ENCODE results near the gene ELK4.

ELK4 gene

DNA sequence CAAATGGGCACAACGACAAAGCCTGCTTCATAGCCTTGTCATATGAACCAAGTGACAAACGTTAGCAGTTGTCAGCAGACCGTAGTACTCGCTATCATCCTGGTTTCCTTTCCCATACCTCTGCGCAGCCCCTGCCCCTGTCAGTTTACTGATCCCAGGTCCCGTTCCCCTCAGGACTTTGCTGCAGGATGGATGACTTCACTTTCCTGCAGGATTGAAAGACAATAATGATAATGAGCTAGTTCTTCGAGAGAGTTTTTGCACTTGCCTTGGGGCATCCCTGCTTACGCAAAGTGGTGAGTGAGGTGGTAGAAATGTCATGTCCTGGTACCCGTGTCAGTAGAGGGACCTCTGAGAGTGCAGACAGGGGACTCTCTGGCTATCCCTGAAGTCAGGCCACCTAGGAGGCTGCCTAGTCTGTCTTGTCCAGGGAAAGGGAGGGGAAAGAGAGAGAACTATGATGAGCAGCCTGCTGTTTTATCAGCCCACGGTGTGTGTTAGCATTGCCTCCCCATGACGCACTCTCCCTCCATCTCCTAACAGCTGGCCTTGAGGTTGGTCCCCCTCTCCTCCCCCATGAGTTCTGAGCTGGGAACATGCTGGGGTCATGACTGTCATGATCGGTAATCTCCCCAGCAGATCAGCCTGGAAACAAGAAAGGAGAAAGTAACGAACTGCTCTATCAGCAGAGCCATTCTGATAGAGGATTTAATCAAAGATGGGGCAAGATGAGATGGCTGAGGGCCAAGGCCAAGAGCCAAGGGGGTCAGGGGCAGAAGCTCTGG, 53.7 kb downstream of the ELK4 start:
- no peak overlapping the region for H3K4me3 ChIP-seq (replicated peaks; ENCODE audit: insufficient read depth, low read length)
- TF ChIP-seq POLR2AphosphoS5 (IDR thresholded peaks at IDR 0.05; ENCODE audit: low read depth), result no peak
- no peak overlapping the region for H3K27ac ChIP-seq (replicated peaks)
- DNase-seq (ENCODE audit: low read depth in 1 of 2, low spot score in 1 of 2), result no peak
- peaks cover 15% of the 10 kb centered on the region for H3K27me3 ChIP-seq (ENCODE audit: insufficient read depth, poor library complexity, severe bottlenecking)

GRCh38 chr1:205576805-205577761, 54.7 kb downstream of the ELK4 start:
- Histone ChIP-seq H3K27ac (replicated peaks) (no peak overlapping the region), H3K4me3 (replicated peaks; ENCODE audit: insufficient read depth, low read length) (no peak overlapping the region), H3K27me3 (ENCODE audit: insufficient read depth, poor library complexity, severe bottlenecking) (peaks cover 15% of the 10 kb centered on the region)
- TF ChIP-seq GABPA (IDR thresholded peaks at IDR 0.05; ENCODE audit: low read depth), result no peak
- no peak for TF ChIP-seq SPI1 (IDR thresholded peaks at IDR 0.05; ENCODE audit: borderline replicate concordance, low read depth)
- no peak for TF ChIP-seq CTCF (IDR thresholded peaks at IDR 0.05; ENCODE audit: insufficient read depth, low read length)
- TF ChIP-seq REST (IDR thresholded peaks at IDR 0.05; ENCODE audit: insufficient replicate concordance, low read depth), result no peak
- no peak for TF ChIP-seq POLR2AphosphoS5 (IDR thresholded peaks at IDR 0.05; ENCODE audit: low read depth)
- no peak for DNase-seq (ENCODE audit: low read depth in 1 of 2, low spot score in 1 of 2)

DNA sequence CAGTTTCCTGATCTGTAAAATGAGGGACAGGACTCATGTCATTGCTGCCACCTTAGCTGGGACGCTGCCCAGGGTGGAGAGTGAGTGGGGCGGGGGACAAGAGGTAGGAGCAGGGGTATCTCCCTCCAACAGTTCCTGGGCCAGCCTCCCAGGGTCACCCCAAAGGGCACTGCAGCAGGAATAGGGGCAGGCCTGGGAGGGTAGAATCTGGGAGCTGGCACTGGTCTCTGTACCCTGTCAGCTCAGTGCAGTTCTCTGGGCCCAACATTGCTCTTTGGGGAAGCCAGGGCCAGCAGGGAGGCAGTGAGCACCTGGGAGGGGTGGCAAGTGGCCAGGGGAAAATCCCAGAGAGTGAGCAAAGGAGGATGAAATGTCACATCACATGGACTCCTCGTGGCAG, 55.8 kb downstream of the ELK4 start:
- TF ChIP-seq POLR2AphosphoS5 (IDR thresholded peaks at IDR 0.05; ENCODE audit: low read depth) (no peak), REST (IDR thresholded peaks at IDR 0.05; ENCODE audit: insufficient replicate concordance, low read depth) (no peak), CTCF (IDR thresholded peaks at IDR 0.05; ENCODE audit: insufficient read depth, low read length) (no peak), GABPA (IDR thresholded peaks at IDR 0.05; ENCODE audit: low read depth) (no peak), SPI1 (IDR thresholded peaks at IDR 0.05; ENCODE audit: borderline replicate concordance, low read depth) (no peak)
- no peak for DNase-seq (ENCODE audit: low read depth in 1 of 2, low spot score in 1 of 2)
- Histone ChIP-seq H3K27ac (replicated peaks) (no peak overlapping the region), H3K4me3 (replicated peaks; ENCODE audit: insufficient read depth, low read length) (no peak overlapping the region), H3K27me3 (ENCODE audit: insufficient read depth, poor library complexity, severe bottlenecking) (peaks cover 15% of the 10 kb centered on the region)

- H3K27me3 ChIP-seq (ENCODE audit: insufficient read depth, poor library complexity, severe bottlenecking), result peaks cover 19% of the 10 kb centered on the region
- H3K4me3 ChIP-seq (replicated peaks; ENCODE audit: insufficient read depth, low read length), result no peak overlapping the region
- H3K27ac ChIP-seq (replicated peaks), result no peak overlapping the region
- DNase-seq (ENCODE audit: low read depth in 1 of 2, low spot score in 1 of 2), result no peak
- no peak for TF ChIP-seq POLR2AphosphoS5 (IDR thresholded peaks at IDR 0.05; ENCODE audit: low read depth)
- TF ChIP-seq SPI1 (IDR thresholded peaks at IDR 0.05; ENCODE audit: borderline replicate concordance, low read depth), result no peak
- TF ChIP-seq REST (IDR thresholded peaks at IDR 0.05; ENCODE audit: insufficient replicate concordance, low read depth), result no peak
Measured at GRCh38 chr1:205575294-205575885, 56.4 kb downstream of the ELK4 start.

Data from HL-60 (cell line).